Stimulated activated CD4-positive, alpha-beta T cell treated with anti-CD3 and anti-CD28 coated beads, Interleukin-12 subunit alpha, Interleukin-12 subunit beta, amount 100 ng/mL, for 48 hours (primary cell): ENCODE results near the gene PIGA.

Source experiments
- DNase-seq, 3 donors: peaks; one replicate each; pipeline ENCODE4 v3.0.0-alpha.2; 2020; ENCODE audit warnings: low read depth in 2 of 3, low spot score in 1 of 3

Gene PIGA

GRCh38 chrX:15335135-15336022, at the start of gene PIGA:
Gene PIGA, minus strand, starts transcription at chrX:15335523. Its CDS starts 3,593 bp downstream, at chrX:15331930.
- peak; percentile 72 to 87 (median 82) for DNase-seq

- no peak for DNase-seq
These were observed 49.0 kb upstream of the PIGA start, which contains the start of gene VEGFD for GRCh38 chrX:15384304-15384703. Gene VEGFD, minus strand, starts transcription at chrX:15384413. Its CDS starts 467 bp downstream, at chrX:15383946.

GRCh38 chrX:15382813-15383212, 47.5 kb upstream of the PIGA start:
- no peak for DNase-seq

- no peak for DNase-seq
These were observed 41.6 kb upstream of the PIGA start for GRCh38 chrX:15376956-15377355.

- no peak for DNase-seq
These were observed 38.7 kb upstream of the PIGA start for GRCh38 chrX:15373976-15374375.

GRCh38 chrX:15366506-15367352, 31.4 kb upstream of the PIGA start:
- no peak for DNase-seq

GRCh38 chrX:15359701-15360100, 24.4 kb upstream of the PIGA start:
- no peak for DNase-seq

- DNase-seq: no peak
These were observed 23.2 kb upstream of the PIGA start for GRCh38 chrX:15358533-15358932.

- DNase-seq: no peak
These were observed 21.1 kb upstream of the PIGA start for GRCh38 chrX:15356444-15356843.

GRCh38 chrX:15350329-15350996, 15.1 kb upstream of the PIGA start:
- DNase-seq: no peak

GRCh38 chrX:15349046-15349445, 13.7 kb upstream of the PIGA start:
- peak in 1 of 3 donors; percentile 31 for DNase-seq

- no peak for DNase-seq
These were observed 10.7 kb upstream of the PIGA start for GRCh38 chrX:15345976-15346375.

GRCh38 chrX:15344106-15344505, 8.8 kb upstream of the PIGA start:
- no peak for DNase-seq

- no peak for DNase-seq
These were observed 7.8 kb upstream of the PIGA start for GRCh38 chrX:15343075-15343476.

GRCh38 chrX:15340867-15341266, 5.5 kb upstream of the PIGA start:
- DNase-seq: no peak

- peak in 1 of 3 donors; percentile 11 for DNase-seq
These were observed 695 bp upstream of the PIGA start for GRCh38 chrX:15336023-15336413.

GRCh38 chrX:15334561-15334960, 762 bp downstream of the PIGA start:
- DNase-seq: no peak

GRCh38 chrX:15328821-15329220, 6.5 kb downstream of the PIGA start:
- no peak for DNase-seq

- no peak for DNase-seq
These were observed 7.2 kb downstream of the PIGA start for GRCh38 chrX:15328131-15328530.

- no peak for DNase-seq
These were observed 12.9 kb downstream of the PIGA start for GRCh38 chrX:15322472-15322871.

- no peak for DNase-seq
These were observed 13.3 kb downstream of the PIGA start for GRCh38 chrX:15322072-15322471.
